ENCODE data around the gene INTS6.

- TF ChIP-seq CTCF (IDR thresholded peaks at IDR 0.05) (no peak), POLR2A (IDR thresholded peaks at IDR 0.05) (no peak)
Measured at GRCh38 chr13:51333421-51333820, 119.4 kb downstream of the INTS6 start.
